ENCODE results near the gene NPTN.
"Not testable (repeated sequence)": the region's sequence is repeated elsewhere in the genome, so short reads cannot be mapped to it uniquely, and the experiment has no call there.

The NPTN gene

GRCh38 chr15:73550190-73550589 is 83.0 kb downstream of the NPTN start:
- Histone ChIP-seq H3K36me3 (ENCODE audit: control insufficient read depth in 2 of 2, insufficient read depth in 2 of 2, low read length in 2 of 2) (peaks cover 7 to 15% of the 10 kb centered on the region in 2 donors), H3K9me3 (ENCODE audit: control insufficient read depth in 2 of 2, low read length in 2 of 2) (no peaks in the 10 kb centered on the region), H3K27ac (ENCODE audit: low read length) (no peak overlapping the region), H3K27me3 (ENCODE audit: control insufficient read depth in 1 of 2, insufficient read depth in 2 of 2, low read length in 2 of 2) (no peaks in the 10 kb centered on the region), H3K4me3 (ENCODE audit: low read length in 2 of 2) (no peak overlapping the region), H3K9ac (ENCODE audit: low read length in 2 of 2) (no peak overlapping the region), H3K4me1 (ENCODE audit: control insufficient read depth, insufficient read depth, low read length) (no peaks in the 10 kb centered on the region)

GRCh38 chr15:73548925-73549324 is 84.3 kb downstream of the NPTN start:
- H3K27me3 ChIP-seq (ENCODE audit: control insufficient read depth in 1 of 2, insufficient read depth in 2 of 2, low read length in 2 of 2); H3K36me3 ChIP-seq (ENCODE audit: control insufficient read depth in 2 of 2, insufficient read depth in 2 of 2, low read length in 2 of 2); H3K9ac ChIP-seq (ENCODE audit: low read length in 2 of 2); H3K9me3 ChIP-seq (ENCODE audit: control insufficient read depth in 2 of 2, low read length in 2 of 2); H3K27ac ChIP-seq (ENCODE audit: low read length); H3K4me1 ChIP-seq (ENCODE audit: control insufficient read depth, insufficient read depth, low read length); H3K4me3 ChIP-seq (ENCODE audit: low read length in 2 of 2): not testable (repeated sequence)

GRCh38 chr15:73541479-73541878 is 91.7 kb downstream of the NPTN start:
- Histone ChIP-seq H3K4me3 (ENCODE audit: low read length in 2 of 2) (no peak overlapping the region), H3K4me1 (ENCODE audit: control insufficient read depth, insufficient read depth, low read length) (no peaks in the 10 kb centered on the region), H3K27me3 (ENCODE audit: control insufficient read depth in 1 of 2, insufficient read depth in 2 of 2, low read length in 2 of 2) (no peaks in the 10 kb centered on the region), H3K36me3 (ENCODE audit: control insufficient read depth in 2 of 2, insufficient read depth in 2 of 2, low read length in 2 of 2) (peaks cover 0 to 7% of the 10 kb centered on the region in 2 donors), H3K9ac (ENCODE audit: low read length in 2 of 2) (no peak overlapping the region), H3K27ac (ENCODE audit: low read length) (no peak overlapping the region), H3K9me3 (ENCODE audit: control insufficient read depth in 2 of 2, low read length in 2 of 2) (no peaks in the 10 kb centered on the region)

GRCh38 chr15:73540161-73540560 is 93.0 kb downstream of the NPTN start:
- Histone ChIP-seq H3K9me3 (ENCODE audit: control insufficient read depth in 2 of 2, low read length in 2 of 2) (no peaks in the 10 kb centered on the region), H3K9ac (ENCODE audit: low read length in 2 of 2) (no peak overlapping the region), H3K27me3 (ENCODE audit: control insufficient read depth in 1 of 2, insufficient read depth in 2 of 2, low read length in 2 of 2) (no peaks in the 10 kb centered on the region), H3K27ac (ENCODE audit: low read length) (no peak overlapping the region), H3K36me3 (ENCODE audit: control insufficient read depth in 2 of 2, insufficient read depth in 2 of 2, low read length in 2 of 2) (no peaks in the 10 kb centered on the region), H3K4me3 (ENCODE audit: low read length in 2 of 2) (no peak overlapping the region), H3K4me1 (ENCODE audit: control insufficient read depth, insufficient read depth, low read length) (no peaks in the 10 kb centered on the region)

- no peaks in the 10 kb centered on the region for H3K27me3 ChIP-seq (ENCODE audit: control insufficient read depth in 1 of 2, insufficient read depth in 2 of 2, low read length in 2 of 2)
- H3K4me3 ChIP-seq (ENCODE audit: low read length in 2 of 2), result no peak overlapping the region
- no peaks in the 10 kb centered on the region for H3K9me3 ChIP-seq (ENCODE audit: control insufficient read depth in 2 of 2, low read length in 2 of 2)
- no peaks in the 10 kb centered on the region for H3K4me1 ChIP-seq (ENCODE audit: control insufficient read depth, insufficient read depth, low read length)
- no peak overlapping the region for H3K9ac ChIP-seq (ENCODE audit: low read length in 2 of 2)
- H3K27ac ChIP-seq (ENCODE audit: low read length), result no peak overlapping the region
- H3K36me3 ChIP-seq (ENCODE audit: control insufficient read depth in 2 of 2, insufficient read depth in 2 of 2, low read length in 2 of 2), result no peaks in the 10 kb centered on the region
Measured at GRCh38 chr15:73539212-73540128, 93.7 kb downstream of the NPTN start.

- H3K27ac ChIP-seq (ENCODE audit: low read length), result no peak overlapping the region
- no peaks in the 10 kb centered on the region for H3K27me3 ChIP-seq (ENCODE audit: control insufficient read depth in 1 of 2, insufficient read depth in 2 of 2, low read length in 2 of 2)
- H3K9me3 ChIP-seq (ENCODE audit: control insufficient read depth in 2 of 2, low read length in 2 of 2), result no peaks in the 10 kb centered on the region
- H3K4me1 ChIP-seq (ENCODE audit: control insufficient read depth, insufficient read depth, low read length), result no peaks in the 10 kb centered on the region
- H3K4me3 ChIP-seq (ENCODE audit: low read length in 2 of 2), result no peak overlapping the region
- no peaks in the 10 kb centered on the region for H3K36me3 ChIP-seq (ENCODE audit: control insufficient read depth in 2 of 2, insufficient read depth in 2 of 2, low read length in 2 of 2)
- H3K9ac ChIP-seq (ENCODE audit: low read length in 2 of 2), result no peak overlapping the region
Measured at GRCh38 chr15:73538563-73539211, 94.5 kb downstream of the NPTN start.

- H3K27ac ChIP-seq (ENCODE audit: low read length), result no peak overlapping the region
- H3K9ac ChIP-seq (ENCODE audit: low read length in 2 of 2), result no peak overlapping the region
- no peaks in the 10 kb centered on the region for H3K4me1 ChIP-seq (ENCODE audit: control insufficient read depth, insufficient read depth, low read length)
- H3K9me3 ChIP-seq (ENCODE audit: control insufficient read depth in 2 of 2, low read length in 2 of 2), result no peaks in the 10 kb centered on the region
- no peaks in the 10 kb centered on the region for H3K27me3 ChIP-seq (ENCODE audit: control insufficient read depth in 1 of 2, insufficient read depth in 2 of 2, low read length in 2 of 2)
- no peaks in the 10 kb centered on the region for H3K36me3 ChIP-seq (ENCODE audit: control insufficient read depth in 2 of 2, insufficient read depth in 2 of 2, low read length in 2 of 2)
- H3K4me3 ChIP-seq (ENCODE audit: low read length in 2 of 2), result no peak overlapping the region
Measured at GRCh38 chr15:73538123-73538522, 95.1 kb downstream of the NPTN start.

GRCh38 chr15:73530649-73531048 is 102.5 kb downstream of the NPTN start:
- Histone ChIP-seq H3K4me3 (ENCODE audit: low read length in 2 of 2) (no peak overlapping the region), H3K27me3 (ENCODE audit: control insufficient read depth in 1 of 2, insufficient read depth in 2 of 2, low read length in 2 of 2) (no peaks in the 10 kb centered on the region), H3K9me3 (ENCODE audit: control insufficient read depth in 2 of 2, low read length in 2 of 2) (no peaks in the 10 kb centered on the region), H3K27ac (ENCODE audit: low read length) (no peak overlapping the region), H3K4me1 (ENCODE audit: control insufficient read depth, insufficient read depth, low read length) (no peaks in the 10 kb centered on the region), H3K36me3 (ENCODE audit: control insufficient read depth in 2 of 2, insufficient read depth in 2 of 2, low read length in 2 of 2) (no peaks in the 10 kb centered on the region), H3K9ac (ENCODE audit: low read length in 2 of 2) (no peak overlapping the region)

GRCh38 chr15:73527598-73527997 is 105.6 kb downstream of the NPTN start:
- Histone ChIP-seq H3K27ac (ENCODE audit: low read length) (no peak overlapping the region), H3K27me3 (ENCODE audit: control insufficient read depth in 1 of 2, insufficient read depth in 2 of 2, low read length in 2 of 2) (no peaks in the 10 kb centered on the region), H3K9me3 (ENCODE audit: control insufficient read depth in 2 of 2, low read length in 2 of 2) (no peaks in the 10 kb centered on the region)

GRCh38 chr15:73524919-73525318 is 108.3 kb downstream of the NPTN start:
- no peaks in the 10 kb centered on the region for H3K36me3 ChIP-seq (ENCODE audit: control insufficient read depth in 2 of 2, insufficient read depth in 2 of 2, low read length in 2 of 2)
- H3K27me3 ChIP-seq (ENCODE audit: control insufficient read depth in 1 of 2, insufficient read depth in 2 of 2, low read length in 2 of 2), result no peaks in the 10 kb centered on the region
- H3K9me3 ChIP-seq (ENCODE audit: control insufficient read depth in 2 of 2, low read length in 2 of 2), result no peaks in the 10 kb centered on the region
- no peak overlapping the region for H3K27ac ChIP-seq (ENCODE audit: low read length)
- no peak overlapping the region for H3K9ac ChIP-seq (ENCODE audit: low read length in 2 of 2)
- H3K4me3 ChIP-seq (ENCODE audit: low read length in 2 of 2), result no peak overlapping the region
- H3K4me1 ChIP-seq (ENCODE audit: control insufficient read depth, insufficient read depth, low read length), result no peaks in the 10 kb centered on the region

More at GRCh38 chr15:73527598-73527997, 105.6 kb downstream of the NPTN start:
- H3K4me1 ChIP-seq (ENCODE audit: control insufficient read depth, insufficient read depth, low read length), result no peaks in the 10 kb centered on the region
- H3K9ac ChIP-seq (ENCODE audit: low read length in 2 of 2), result no peak overlapping the region
- H3K4me3 ChIP-seq (ENCODE audit: low read length in 2 of 2), result no peak overlapping the region
- no peaks in the 10 kb centered on the region for H3K36me3 ChIP-seq (ENCODE audit: control insufficient read depth in 2 of 2, insufficient read depth in 2 of 2, low read length in 2 of 2)

- Histone ChIP-seq H3K9me3 (ENCODE audit: control insufficient read depth in 2 of 2, low read length in 2 of 2) (no peaks in the 10 kb centered on the region), H3K36me3 (ENCODE audit: control insufficient read depth in 2 of 2, insufficient read depth in 2 of 2, low read length in 2 of 2) (no peaks in the 10 kb centered on the region), H3K4me1 (ENCODE audit: control insufficient read depth, insufficient read depth, low read length) (no peaks in the 10 kb centered on the region), H3K9ac (ENCODE audit: low read length in 2 of 2) (no peak overlapping the region), H3K27ac (ENCODE audit: low read length) (no peak overlapping the region), H3K4me3 (ENCODE audit: low read length in 2 of 2) (no peak overlapping the region), H3K27me3 (ENCODE audit: control insufficient read depth in 1 of 2, insufficient read depth in 2 of 2, low read length in 2 of 2) (no peaks in the 10 kb centered on the region)
Measured at GRCh38 chr15:73522011-73522410, 111.2 kb downstream of the NPTN start.
